ENCODE results near the gene FBXL13. TPM values are rescaled to one million over a fixed set of nuclear protein-coding genes. Genes with fewer than 3 reads are reported as not detected.
"Not testable (repeated sequence)": the region's sequence is repeated elsewhere in the genome, so short reads cannot be mapped to it uniquely, and the experiment has no call there.

FBXL13 gene
- total RNA-seq, 2 donors from 2014 or later, result 0.65 to 0.68 TPM

DNA sequence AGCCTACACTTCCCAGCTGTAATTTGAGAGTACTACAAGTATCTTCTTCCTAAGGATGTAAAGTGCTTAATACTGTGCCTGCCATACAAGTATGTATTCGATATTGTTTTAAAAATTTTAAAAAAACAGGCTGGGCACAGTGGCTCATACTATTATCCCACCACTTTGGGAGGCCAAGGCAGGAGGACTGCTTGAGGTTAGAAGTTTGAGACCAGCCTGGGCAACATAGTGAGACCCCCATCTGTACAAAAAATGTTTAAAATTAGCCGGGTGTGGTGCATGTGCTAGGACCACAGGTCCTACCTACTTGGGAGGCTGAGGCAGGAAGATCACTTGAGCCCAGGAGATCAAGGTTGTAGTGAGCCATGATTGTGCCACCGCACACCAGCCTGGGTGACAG, 8.6 kb upstream of the FBXL13 start:
- DNase-seq (no peak), ATAC-seq (no peak)
- intact Hi-C loops (cut with DNase I), result no loop called here

DNA sequence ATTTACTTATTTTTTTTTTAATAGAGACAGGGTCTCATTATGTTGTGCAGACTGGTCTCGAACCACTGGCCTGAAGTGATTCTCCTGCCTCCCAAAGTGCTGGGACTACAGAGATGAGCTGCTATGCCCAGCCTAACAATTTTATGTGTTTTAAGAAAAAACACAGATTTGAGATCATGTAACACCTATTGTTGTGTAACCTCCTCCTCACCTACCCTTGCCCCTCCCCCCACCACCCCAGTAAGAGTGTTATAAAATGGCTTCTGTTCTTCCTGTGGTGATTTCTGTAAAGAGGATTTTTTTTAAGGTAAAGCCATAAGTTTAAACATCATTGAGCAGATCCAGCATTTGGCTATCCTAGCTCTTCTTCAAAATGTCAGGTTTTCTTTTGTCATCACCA, 7.9 kb upstream of the FBXL13 start:
- DNase-seq (no peak), ATAC-seq (no peak)
- intact Hi-C loops (cut with DNase I), result no loop called here

DNA sequence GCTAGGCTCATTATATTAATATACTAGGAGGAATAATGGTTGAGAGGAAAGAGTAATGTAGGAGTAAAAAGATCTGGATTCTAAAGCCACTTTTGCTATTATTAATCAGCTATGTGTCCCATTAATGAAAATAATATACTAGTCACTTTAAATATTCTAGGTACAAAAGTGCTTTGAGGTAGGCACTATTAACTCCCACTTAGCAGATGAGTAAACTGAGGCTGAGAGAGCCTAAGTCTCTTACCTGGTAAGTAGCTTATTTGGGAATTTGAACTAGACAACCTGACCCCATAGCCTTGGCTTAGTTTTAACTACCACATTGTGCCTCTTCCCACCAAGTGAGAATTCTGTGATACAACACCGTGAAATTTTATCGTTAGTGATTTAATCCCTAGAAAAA, 6.3 kb upstream of the FBXL13 start:
- DNase-seq, result no peak
- intact Hi-C loops (cut with DNase I), result no loop called here
- ATAC-seq, result no peak

DNA sequence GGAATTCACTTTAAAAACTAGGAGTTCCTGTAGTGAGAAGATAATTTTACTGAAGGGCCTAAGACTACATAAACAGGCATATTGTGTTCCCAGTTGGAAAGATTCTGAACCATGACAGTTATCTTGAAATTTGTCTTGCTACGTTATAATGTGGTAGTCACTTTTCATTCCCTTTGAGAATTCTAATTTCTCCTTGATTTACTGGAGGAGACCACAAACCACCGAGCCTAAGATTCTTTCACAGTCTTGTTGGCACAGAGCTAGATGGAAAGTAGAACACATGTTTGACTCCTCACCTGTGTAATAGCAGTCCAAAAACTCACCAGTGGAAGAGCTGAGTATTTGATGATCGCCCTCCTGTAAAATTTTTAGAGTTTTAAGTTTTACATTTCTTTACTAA, 5.2 kb upstream of the FBXL13 start:
- intact Hi-C loops (cut with DNase I), result no loop called here
- no peak for DNase-seq
- no peak for ATAC-seq

DNA sequence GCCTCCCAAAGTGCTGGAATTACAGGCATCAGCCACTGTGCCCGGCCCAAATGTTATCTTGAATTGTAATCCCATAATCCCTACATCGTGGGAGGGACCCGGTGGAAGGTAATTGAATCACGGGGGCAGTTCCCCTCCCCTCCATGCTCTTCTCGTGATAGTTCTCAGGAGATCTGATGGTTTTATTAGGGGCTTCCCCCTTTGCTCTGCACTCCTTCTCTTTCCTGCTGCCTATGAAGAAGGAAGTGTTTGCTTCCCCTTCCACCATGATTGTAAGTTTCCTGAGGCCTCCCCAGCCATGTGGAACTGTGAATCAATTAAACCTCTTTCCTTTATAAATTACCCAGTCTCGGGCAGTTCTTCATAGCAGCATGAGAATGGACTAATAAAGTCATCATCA, 3.6 kb upstream of the FBXL13 start:
- DNase-seq; ATAC-seq; intact Hi-C loops (cut with DNase I): not testable (repeated sequence)

DNA sequence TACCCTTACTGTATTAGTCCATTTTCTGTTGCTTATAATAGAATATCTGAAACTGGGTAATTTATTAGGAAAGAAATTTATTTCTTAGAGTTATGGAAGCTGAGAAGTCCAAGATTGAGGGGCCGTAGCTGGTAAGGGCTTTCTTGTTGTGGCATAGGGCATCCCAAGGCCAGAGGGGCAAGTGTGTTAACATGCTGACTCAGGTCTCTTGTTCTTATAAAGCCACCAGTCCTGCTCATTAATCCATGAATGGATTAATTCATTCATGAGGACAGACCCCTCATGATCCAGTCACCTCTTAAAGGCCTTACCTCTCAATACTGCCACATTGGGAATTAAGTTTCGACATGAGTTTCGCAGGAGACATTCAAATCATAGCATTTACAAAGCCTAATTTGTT, 2.7 kb upstream of the FBXL13 start:
- ATAC-seq (no peak), DNase-seq (no peak)
- intact Hi-C loops (cut with DNase I), result no loop called here

DNA sequence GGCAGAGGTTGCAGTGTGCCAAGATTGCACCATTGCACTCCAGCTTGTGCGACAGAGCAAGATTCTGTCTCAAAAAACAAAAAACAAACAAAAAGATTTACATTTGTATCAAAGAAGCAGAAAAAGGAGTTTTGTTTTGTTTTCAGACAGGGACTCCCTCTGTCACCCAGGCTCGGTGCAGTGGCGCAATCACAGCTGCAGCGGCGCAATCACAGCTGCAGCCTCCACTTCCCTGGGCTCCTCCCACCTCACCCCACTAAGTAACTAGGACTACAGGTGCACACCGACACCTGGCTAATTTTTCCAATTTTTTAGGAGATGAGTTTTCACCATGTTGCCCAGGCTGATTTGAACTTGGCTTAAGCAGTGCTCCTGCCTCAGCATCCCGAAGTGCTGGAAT, 2.2 kb upstream of the FBXL13 start:
- no peak for DNase-seq
- intact Hi-C loops (cut with DNase I), result no loop called here
- no peak for ATAC-seq

DNA sequence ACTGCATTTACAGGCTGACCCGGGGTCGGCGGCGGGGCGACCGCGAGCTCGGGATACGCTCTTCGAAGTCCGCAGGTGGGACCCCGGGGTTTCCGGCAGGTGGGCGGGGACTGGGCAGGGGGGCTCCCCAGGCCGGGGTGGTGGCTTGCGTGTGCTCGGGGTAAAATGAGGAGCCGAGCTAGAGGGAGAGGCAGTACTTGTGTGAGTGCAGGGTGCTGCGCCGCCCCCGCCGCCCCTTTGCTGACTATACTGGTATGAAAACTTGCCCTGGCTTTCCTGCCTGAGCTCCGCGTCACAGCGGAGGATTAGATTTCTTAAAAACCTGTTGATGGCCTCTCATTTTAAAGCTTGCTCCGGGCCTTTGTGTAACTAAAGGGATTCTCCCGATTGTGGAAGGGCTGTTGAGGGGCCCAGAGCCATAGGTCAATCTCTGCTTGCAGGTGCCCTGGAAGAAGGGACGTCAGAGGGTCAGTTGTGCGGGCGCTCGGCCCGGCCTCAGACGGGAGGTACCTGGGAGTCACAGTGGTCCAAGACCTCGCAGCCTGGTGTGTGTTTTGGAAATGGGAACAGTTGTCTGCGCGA, 832 bp upstream of the FBXL13 start:
- intact Hi-C loops (cut with DNase I), result no loop called here
- ATAC-seq (peak; percentile 22 to 28), DNase-seq (peak; percentile 65)

DNA sequence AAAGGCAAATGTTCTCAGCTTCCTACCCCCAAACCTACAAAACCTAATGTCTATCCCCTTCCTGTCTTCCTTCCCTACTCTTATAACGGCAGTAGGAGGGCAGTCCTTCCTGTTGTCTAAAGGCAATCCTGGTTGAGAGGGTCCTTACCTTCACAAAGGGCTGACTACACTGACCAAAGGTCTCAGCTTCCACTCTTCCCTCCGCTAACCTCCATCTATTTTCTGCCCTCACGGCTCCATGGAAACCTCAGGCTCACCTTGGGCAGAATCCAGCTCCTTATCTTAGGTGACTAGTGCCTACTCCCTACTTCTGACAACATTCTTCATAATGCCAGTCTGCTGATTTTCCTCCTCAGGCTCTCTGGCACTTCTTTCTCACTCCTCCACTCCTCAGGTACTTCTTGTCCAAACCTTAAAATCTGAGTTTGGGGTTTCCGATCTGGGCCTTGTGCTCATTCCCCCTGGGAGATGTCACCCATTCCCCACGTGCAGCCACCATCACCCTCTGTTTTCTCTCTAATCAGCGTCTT, 542 bp downstream of the FBXL13 start:
- DNase-seq (no peak), ATAC-seq (peak in 1 of 2 donors; percentile 37)
- intact Hi-C loops (cut with DNase I), result no loop called here

DNA sequence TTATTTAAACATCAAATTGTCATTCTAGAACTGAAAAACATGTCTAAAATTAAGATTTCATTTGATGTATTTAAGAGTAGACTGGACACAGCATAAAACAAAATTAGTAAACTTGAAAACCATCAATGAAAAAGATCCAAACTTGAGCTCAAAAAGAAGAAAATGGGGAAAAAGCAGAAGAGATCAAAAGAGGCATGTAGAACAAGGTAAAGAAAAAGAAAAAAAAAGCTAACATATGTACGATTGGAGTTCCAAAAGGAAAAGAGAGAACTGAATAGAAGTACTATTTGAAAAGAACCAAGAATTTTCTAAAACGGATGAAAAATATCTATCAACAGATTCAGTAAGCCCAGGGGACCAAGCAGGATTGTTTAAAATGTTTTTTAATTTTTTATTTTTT, 3.6 kb downstream of the FBXL13 start:
- no peak for ATAC-seq
- no peak for DNase-seq
- intact Hi-C loops (cut with DNase I), result no loop called here

DNA sequence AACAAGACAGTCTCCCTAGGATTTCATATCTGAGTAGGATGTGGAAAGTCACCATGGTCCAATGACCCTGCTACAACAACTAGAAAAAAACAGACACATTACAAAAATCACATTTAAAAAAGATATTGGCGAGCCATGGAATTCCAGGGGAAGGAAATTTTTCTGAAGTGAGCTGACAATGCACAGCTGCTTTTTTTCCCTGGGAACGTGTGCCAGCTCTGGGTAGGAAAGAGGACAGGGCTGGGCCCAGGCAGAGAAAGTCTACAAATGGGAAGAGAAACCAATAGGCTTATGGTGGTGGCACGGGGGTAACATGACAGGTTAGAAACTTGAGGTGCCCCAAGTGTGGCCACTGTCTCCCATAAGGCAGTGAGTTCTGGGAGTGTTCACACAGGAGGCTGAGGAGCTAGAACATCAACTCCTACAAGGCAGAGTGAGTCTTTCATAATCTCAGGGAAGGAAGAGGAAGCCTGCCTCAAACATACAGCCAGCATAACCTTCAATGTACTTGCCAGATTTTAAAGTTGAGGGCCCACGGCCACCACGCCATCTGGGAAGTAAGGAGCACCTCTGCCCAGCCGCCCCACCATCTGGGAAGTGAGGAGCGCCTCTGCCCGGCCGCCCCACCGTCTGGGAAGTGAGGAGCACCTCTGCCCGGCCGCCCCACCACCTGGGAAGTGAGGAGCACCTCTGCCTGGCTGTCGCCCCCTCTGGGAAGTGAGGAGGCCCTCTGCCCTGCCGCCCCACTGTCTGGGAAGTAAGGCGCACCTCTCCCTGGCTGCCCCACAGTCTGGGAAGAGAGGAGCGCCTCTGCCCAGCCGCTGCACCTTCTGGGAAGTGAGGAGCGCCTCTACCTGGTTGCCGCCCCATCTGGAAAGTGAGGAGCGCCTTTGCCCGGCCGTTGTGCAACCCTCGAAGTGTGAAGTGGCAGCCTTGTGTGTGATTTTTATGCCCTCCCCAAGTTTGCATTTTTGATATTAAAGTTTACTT, 5.9 kb downstream of the FBXL13 start:
- DNase-seq, result no peak
- intact Hi-C loops (cut with DNase I), result no loop called here
- ATAC-seq, result no peak

DNA sequence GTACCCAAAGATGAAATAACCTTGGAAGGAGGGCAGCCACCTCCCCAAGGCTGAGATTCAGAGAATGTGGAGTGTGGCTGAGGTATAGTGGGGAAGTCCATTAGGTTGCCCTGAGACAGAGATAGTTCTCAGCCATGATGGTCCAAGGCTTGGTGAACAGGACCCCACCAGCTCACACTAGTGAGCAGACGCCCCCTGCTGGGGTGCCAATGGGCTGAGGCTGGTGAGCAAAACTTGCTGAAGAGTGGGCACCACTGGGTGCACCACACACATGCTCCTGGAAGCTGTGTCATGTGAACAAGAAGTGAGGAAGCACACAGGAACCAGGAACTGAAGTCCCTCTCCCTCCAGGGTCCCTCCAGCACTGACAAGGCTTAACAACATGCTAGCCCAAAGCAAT, 8.9 kb downstream of the FBXL13 start:
- ATAC-seq (peak; percentile 32 to 50), DNase-seq (no peak)
- intact Hi-C loops (cut with DNase I), result no loop called here

DNA sequence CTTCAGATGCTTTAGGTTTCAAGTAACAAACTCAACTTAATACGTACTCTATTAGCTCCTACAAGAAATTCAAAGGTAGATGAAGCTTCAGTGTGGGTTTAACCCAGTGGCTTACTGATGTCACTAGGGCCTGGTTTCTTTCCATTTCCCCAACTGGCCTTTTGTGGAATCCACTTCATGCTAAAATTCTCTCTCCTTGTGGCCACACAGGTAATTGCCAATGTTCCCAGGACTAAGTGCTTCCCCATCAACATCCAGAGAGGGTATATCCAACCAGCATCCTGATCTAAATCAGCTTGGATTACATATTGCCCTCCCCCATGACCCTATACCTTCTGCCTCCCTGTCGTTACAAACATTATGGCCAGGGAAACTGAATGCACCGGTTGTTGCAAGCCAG, 10.7 kb downstream of the FBXL13 start:
- intact Hi-C loops (cut with DNase I), result loop anchor here in 1 of 2 donors (5.0 kb wide), 1 partner anchor 307 kb away; no protein-coding TSS in a partner anchor
- ATAC-seq, result no peak
- DNase-seq, result no peak

DNA sequence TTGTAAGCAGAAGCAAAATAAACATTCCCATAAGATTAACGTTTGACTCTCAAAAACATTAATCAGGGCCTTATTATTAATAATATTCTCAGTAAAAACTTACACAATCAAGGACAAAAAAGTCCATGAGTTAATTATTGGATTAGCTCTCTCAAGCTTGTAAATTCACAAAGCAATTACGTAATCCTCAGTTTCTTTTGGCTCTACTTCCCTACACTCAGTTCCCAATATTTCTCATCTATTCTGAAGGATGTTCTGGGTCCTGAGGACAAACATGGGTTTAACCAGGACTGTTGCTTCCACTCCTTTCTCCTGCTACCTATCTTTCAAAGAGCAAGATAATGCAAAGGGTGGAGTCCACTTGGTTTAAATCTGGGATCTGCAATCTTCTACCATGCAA, 15.1 kb downstream of the FBXL13 start:
- intact Hi-C loops (cut with DNase I), result no loop called here
- ATAC-seq, result peak in 1 of 2 donors; percentile 37
- DNase-seq, result no peak

DNA sequence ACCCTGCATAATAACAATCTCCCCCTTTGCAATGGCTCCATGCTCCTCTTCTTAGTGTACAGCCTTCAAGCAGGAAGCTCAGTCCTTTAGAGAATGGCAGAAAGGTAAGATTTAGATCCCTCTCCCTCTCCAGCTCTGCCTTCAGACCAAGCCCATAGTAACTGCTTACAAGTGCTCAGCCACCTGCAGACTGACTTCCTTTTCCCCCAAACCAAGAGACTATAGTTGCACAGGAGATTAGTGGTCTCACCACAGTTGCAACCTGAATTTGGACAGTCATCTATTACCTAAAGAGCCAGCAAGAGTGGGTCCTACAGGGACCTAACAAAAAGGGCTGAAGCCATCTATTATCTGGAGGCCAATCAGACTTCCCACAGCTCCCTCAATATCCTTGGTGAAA, 16.5 kb downstream of the FBXL13 start:
- intact Hi-C loops (cut with DNase I), result no loop called here
- ATAC-seq, result no peak
- no peak for DNase-seq

DNA sequence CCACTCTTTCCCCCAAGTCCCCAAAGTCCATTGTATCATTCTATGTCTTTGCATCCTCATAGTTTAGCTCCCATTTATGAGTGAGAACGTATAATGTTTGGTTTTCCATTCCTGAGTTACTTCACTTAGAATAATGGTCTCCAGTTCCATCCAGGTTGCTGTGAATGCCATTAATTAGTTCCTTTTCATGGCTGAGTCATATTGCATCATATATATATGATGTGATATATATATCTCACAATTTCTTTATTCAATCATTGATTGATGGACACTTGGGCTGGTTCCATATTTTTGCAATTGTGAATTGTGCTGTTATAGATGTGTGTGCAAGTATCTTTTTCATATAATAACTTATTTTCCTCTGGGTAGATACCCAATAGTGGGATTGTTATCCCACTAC, 18.6 kb downstream of the FBXL13 start:
- DNase-seq; intact Hi-C loops (cut with DNase I); ATAC-seq: not testable (repeated sequence)

DNA sequence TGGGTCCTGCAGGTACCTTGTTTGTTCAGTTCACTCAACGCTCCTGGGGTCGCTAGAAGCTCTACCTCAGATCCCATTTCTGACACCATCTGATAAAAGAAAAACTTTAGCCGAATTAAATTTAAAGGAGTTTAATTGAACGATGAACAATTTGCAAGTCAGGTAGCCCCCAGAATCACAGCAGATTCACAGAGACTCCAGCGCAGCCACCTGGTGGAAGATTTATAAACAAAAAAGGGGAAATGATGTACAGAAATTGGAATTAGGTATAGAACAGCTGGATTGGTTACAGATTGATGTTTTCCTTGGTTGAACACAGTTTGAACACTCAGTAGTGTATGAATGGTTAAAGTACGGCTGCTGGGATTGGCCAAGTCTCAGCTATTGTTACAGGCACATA, 23.1 kb downstream of the FBXL13 start:
- intact Hi-C loops (cut with DNase I), result no loop called here

DNA sequence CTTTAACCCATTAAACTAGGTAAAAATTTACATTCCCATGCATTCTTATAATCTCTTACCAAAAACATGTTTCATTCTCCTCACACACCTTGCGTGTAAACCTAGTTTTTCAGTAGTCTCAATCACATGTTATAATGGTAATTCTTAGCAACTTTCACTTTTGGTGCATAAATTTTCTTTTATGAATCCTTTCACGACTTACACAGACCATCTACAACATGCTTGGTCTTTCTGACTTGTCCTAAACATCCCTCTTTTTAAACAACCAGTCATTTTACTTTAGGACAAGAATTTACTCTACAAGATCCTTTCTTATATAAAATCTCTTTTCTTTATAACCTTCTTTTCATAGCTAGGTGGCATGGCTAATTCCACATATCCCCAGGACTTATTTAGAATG, 25.8 kb downstream of the FBXL13 start:
- intact Hi-C loops (cut with DNase I), result no loop called here
- no peak for DNase-seq
- no peak for ATAC-seq

More for the DNA sequence above, 23.1 kb downstream of the FBXL13 start:
- no peak for DNase-seq
- no peak for ATAC-seq

DNA sequence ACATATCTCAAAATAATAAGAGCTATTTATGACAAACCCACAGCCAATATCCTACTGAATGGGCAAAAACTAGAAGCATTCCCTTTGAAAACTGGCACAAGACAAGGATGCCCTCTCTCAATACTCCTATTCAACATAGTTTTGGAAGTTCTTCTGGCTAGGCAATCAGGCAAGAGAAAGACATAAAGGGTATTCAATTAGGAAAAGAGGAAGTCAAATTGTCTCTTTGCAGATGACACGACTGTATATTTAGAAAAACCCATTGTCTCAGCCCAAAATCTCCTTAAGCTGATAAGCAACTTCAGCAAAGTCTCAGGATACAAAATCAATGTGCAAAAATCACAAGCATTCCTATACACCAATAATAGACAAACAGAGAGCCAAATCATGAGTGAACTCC, 32.8 kb downstream of the FBXL13 start:
- ATAC-seq; DNase-seq; intact Hi-C loops (cut with DNase I): not testable (repeated sequence)

All from left cardiac atrium (tissue), 4 donors.